BJ (cell line): ENCODE measurements around the gene SCART1. TPM values are rescaled to one million over a fixed set of nuclear protein-coding genes. Genes with fewer than 3 reads are reported as not detected.
A peak's percentile ranks its signal among the peaks of the same experiment; 100 is the strongest.
"Not testable (repeated sequence)": the region's sequence is repeated elsewhere in the genome, so short reads cannot be mapped to it uniquely, and the experiment has no call there.

Source experiments
- CTCF ChIA-PET: fragments of 350-600 bp; formaldehyde crosslinking; extraction: SDS; loops from one replicate; lab custom pipeline; 2021; ENCODE audit warnings: antibody characterized with exemption, inconsistent platforms; lab: Yijun Ruan, JAX
- POLR2A ChIA-PET: fragments of 300-600 bp; sonication (Branson Sonifier 250); formaldehyde crosslinking; extraction: SDS; loops from one replicate; lab custom pipeline; 2021; ENCODE audit warnings: antibody characterized with exemption; lab: Charles Lee
- DNase-seq: peaks from one replicate; pipeline ENCODE4 v3.0.0-alpha.2; 2011; ENCODE audit warnings: low read depth
- H3K27me3 ChIP-seq: 2 replicates; pipeline ENCODE4 v1.6.0; 2011; ENCODE audit warnings: low read length; ENCODE audit not compliant: control insufficient read depth, insufficient read depth
- H3K36me3 ChIP-seq: 2 replicates; pipeline ENCODE4 v1.5.1; 2011; ENCODE audit warnings: low read length; ENCODE audit not compliant: control insufficient read depth, insufficient read depth
- H3K4me3 ChIP-seq: 2 replicates; pipeline ENCODE4 v1.5.1; 2011; ENCODE audit warnings: low read depth, mild to moderate bottlenecking, control low read depth, low read length
- polyA plus RNA-seq: library from polyadenylated mRNA; depleted of rRNA; stranded (reverse); fragments of >200 nt; gene quantifications from 2 replicates; pipeline ENCODE4 v1.2.3, GENCODE V29; 2011
- TF ChIP-seq, protein P1 (sequence below): IDR thresholded peaks from 2 replicates; pipeline ENCODE4 v1.5.1; 2011; ENCODE audit warnings: low read depth, mild to moderate bottlenecking, control low read depth, inconsistent platforms, low read length, moderate library complexity; ENCODE audit not compliant: insufficient read depth

SCART1 gene
- polyA plus RNA-seq, 1 experiment = 1.3 TPM

DNA sequence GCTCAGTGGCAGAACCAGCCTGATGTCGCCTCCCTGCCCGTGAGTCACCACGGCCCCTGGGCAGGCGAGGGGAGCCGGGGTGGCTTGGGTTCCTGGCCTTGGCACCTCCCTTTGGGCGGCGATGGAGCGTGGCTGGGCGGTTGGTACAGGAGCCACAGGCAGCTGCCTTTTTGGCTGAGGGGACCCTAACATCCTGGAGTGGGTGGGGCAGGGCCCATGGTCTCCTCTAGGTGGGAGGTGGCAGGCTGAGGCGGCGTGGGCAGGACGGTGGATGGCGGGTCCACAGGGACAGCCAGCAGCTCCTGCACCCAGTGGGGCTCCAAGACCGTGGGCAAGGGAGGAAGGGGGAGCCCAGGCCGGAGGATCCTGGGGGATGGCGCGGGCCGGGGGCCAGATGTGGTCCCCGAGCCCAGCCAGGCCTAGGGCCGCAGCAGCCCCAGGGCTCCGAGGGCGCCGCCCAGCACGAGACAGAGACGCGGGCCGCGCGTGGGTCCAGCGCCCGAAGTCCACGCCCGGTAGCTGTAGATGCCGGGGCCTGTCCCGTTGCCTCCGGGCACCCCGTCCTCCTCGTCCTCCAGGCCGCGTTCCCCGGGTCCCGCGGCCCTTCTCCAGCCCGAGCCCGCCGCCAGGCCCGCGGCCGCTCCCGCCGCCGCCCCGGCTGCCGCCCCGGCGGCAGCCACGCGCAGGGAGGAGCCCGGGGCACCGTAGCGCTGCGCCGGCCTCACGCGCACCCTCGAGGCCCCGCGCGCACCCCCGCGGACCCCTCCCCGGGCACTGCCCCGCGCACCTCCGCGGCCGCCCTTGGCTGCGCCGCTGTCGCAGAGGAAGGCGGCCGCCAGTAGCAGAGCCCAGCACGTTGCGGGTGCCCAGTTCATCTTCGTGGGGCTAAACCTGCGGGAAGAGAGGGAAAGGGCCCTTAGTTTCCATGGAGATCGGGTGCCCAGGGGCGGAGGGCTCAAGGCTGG lies 30.7 kb upstream of the SCART1 start:
- TF ChIP-seq, protein P1, sequence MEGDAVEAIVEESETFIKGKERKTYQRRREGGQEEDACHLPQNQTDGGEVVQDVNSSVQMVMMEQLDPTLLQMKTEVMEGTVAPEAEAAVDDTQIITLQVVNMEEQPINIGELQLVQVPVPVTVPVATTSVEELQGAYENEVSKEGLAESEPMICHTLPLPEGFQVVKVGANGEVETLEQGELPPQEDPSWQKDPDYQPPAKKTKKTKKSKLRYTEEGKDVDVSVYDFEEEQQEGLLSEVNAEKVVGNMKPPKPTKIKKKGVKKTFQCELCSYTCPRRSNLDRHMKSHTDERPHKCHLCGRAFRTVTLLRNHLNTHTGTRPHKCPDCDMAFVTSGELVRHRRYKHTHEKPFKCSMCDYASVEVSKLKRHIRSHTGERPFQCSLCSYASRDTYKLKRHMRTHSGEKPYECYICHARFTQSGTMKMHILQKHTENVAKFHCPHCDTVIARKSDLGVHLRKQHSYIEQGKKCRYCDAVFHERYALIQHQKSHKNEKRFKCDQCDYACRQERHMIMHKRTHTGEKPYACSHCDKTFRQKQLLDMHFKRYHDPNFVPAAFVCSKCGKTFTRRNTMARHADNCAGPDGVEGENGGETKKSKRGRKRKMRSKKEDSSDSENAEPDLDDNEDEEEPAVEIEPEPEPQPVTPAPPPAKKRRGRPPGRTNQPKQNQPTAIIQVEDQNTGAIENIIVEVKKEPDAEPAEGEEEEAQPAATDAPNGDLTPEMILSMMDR = no peak
- H3K36me3 ChIP-seq = peaks cover 9% of the 10 kb centered on the region
- ChIA-PET CTCF (interaction anchor here (1.2 kb wide), 1 partner anchor 15 kb away, joined by 6 read pairs; no protein-coding TSS in a partner anchor), POLR2A (no interaction called here)
- no peak for DNase-seq
- peak overlapping the region; percentile 13; the same call in 1 of the 2 replicates for H3K4me3 ChIP-seq
- H3K27me3 ChIP-seq = no peaks in the 10 kb centered on the region; the same call in 1 of the 2 replicates

DNA sequence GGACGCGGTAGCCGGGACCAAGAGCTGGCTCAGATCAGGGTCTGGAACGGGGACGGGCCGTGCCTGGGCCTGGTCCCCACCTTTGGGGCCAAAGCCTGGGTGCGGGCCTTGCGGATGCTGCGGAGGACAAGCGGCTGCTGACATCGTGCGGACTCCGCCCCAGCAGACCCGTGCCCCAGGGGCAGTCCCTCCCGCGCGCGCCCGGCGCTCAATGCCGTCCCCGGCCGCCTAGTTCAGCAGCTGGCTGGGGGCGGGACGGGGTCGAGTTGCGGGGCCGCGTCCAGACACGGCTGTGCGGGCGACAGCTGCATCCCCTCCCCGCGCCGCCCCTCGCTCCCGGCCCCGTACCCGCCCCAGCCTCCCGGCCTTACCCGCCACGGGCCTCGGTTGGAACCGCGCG lies 29.6 kb upstream of the SCART1 start:
- H3K27me3 ChIP-seq, CTCF ChIA-PET: not testable (repeated sequence)

DNA sequence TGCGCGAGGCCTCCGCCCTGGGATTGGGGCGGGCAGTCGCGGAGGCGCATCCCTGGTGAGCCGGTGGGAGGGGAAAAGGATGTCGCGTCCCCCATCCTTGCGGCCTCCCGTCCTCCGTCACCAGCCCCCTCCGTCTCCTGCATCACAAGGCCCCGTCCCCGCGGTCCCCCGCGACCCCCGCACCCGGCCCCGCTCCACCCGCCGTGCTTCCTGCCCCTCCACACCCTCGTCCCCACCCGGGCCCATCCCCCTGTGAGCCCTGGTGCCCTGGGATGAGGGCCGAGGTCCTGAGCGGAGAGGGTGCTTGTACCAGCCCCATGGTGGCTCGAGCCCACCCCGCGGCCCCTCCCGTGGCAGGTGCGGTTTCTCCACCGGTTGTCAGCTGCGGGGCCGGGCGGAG lies 29.1 kb upstream of the SCART1 start, which contains the start of gene SPRN:
TSS of gene SPRN (minus strand) at position 25 of the 400 bp plus-strand sequence. CDS start 944 bp downstream, outside the sequence.
- CTCF ChIA-PET, H3K36me3 ChIP-seq, DNase-seq, H3K27me3 ChIP-seq, POLR2A ChIA-PET: not testable (repeated sequence)
- peak within 1 kb of the TSS; percentile 29 for H3K4me3 ChIP-seq

More for the DNA sequence above, 29.6 kb upstream of the SCART1 start:
- H3K36me3 ChIP-seq, DNase-seq, POLR2A ChIA-PET: not testable (repeated sequence)
- peak overlapping the region; percentile 29 for H3K4me3 ChIP-seq

DNA sequence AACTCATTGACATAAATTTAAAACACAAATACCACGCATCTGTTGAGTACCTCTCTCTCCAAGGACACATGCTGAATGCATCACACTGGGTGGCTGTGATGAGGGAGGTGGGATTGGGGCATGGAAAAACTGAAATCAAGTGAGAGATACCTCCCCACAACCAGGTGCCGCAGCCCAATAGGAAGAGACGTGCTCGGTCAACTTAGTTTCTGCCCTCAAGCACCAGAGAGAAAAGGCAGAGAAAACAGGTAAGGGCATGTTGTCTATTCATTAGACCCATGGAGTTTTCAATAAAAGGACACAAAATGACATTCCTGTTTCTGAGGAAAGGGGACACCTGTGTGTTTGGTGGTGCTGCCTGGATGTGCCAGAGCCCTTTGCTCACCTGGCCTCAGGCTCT lies 24.2 kb upstream of the SCART1 start:
- H3K36me3 ChIP-seq, POLR2A ChIA-PET, DNase-seq, H3K27me3 ChIP-seq, H3K4me3 ChIP-seq: not testable (repeated sequence)
- CTCF ChIA-PET = interaction anchor here (1.6 kb wide), 1 partner anchor 9 kb away, joined by 3 read pairs; no protein-coding TSS in a partner anchor

DNA sequence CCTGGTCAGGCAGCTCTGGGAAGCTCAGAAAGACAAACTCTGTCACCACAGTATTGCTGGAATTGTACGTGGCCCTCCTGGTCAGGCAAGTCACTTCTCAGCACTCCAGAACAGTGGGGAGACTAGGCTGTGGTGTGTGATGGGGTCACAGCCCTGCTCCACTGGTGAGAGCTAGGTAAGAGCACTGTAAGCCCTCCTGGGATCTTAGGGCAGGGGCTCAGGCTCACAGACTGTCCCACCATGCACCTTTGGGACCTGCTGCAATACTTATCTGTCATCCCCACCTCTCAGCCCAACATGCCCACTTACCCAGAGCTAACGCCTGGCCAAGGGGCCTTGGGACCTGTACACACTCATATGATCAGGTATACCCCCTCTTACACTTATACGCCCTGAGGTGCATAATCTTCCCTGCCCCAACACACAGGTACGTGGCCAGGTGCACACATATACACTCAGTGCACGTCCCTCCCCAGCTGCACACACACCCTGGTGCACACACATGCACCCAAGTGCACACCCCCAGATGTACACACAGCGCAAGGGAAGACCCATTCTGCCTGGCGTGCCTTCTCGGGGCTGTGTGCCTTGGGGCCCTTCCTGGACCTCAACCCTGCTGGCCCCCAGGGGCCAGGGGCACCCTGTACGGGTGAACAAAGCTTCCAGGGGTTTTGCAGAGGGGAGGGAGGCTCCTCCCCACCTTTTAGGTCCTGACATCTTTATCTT lies 21.7 kb upstream of the SCART1 start:
- POLR2A ChIA-PET, H3K27me3 ChIP-seq, H3K4me3 ChIP-seq, H3K36me3 ChIP-seq, DNase-seq, CTCF ChIA-PET: not testable (repeated sequence)

DNA sequence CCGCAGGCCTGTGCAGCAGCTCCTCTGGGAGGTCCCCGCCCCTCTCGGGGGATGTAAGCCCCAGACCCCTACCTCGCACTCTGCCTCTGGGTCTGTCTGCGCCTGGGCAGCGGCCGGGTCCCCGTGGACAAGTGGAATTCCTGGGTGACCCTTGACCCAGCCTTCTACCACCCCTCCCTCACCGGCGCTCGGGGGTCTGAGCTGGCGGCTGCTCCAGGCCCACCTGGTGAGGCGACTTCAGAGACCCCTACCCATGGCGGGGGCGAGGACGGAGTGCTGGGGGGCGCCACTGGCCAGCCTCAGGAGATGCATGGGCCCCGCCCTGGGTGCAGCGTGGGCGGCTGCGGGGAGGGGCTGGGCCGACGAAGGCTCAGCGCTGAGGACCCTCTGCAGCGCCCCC lies 21.0 kb upstream of the SCART1 start:
- H3K27me3 ChIP-seq, CTCF ChIA-PET, POLR2A ChIA-PET: not testable (repeated sequence)

DNA sequence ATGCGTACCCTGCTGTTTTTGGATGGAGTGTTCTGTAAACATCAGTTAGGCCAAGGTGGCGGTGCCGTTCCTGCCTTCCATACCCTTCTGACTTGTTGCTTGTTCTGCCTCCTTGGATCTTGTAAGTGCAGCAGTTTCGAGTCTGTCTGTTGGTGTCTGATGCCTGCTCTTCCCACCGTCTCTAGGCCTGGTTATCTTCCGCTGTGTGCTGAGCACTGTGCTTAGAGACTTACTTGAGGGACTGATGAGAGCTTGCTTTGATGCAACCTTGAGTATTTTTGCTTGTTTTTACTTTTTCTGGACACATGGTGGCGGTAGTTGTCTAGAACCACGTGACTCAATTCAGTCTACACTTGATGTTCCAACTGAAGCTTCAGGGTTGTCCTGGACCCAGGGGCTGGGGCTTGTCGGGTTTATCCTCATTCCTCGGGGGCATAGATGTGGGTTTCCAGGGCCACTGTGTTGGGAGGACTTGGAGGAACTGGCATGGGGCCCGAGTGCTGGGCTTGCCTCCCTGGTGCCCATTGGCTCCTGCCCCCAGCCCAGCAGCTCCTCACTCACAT lies 15.0 kb upstream of the SCART1 start:
- DNase-seq = no peak
- no peak overlapping the region for H3K4me3 ChIP-seq
- TF ChIP-seq, protein P1 = peak; percentile 38; the same call in 1 of the 2 replicates
- H3K27me3 ChIP-seq = no peaks in the 10 kb centered on the region
- no peaks in the 10 kb centered on the region for H3K36me3 ChIP-seq
- ChIA-PET POLR2A (no interaction called here), CTCF (interaction anchor here (0.7 to 2.1 kb wide), 19 partner anchors 8 to 171 kb away, joined by 3 to 7 read pairs (median 4); partner anchors contain the start of gene SCART1)

More for the DNA sequence above, 21.0 kb upstream of the SCART1 start:
- not testable (repeated sequence) for H3K4me3 ChIP-seq, DNase-seq, H3K36me3 ChIP-seq
